Esophagus squamous epithelium (tissue), 4 donors: ENCODE results near the gene ZEB2.

ENCODE experiments used
- POLR2A ChIP-seq, 4 donors: fragments of 450-650 bp; IDR thresholded peaks; one replicate each; pipeline ENCODE4 v1.6.1; 2017; ENCODE audit warnings: antibody characterized with exemption in 4 of 4, mild to moderate bottlenecking in 4 of 4, moderate library complexity in 3 of 4
- TF ChIP-seq, protein P1 (sequence below), 6 experiments: fragments of 450-650 bp in 4 of 6; fragments of 200-600 bp in 2 of 6; sonication (generic) in 2 of 6; IDR thresholded peaks; one replicate each; pipeline ENCODE4 v1.5.1; 2016 to 2019; ENCODE audit warnings: antibody characterized with exemption in 6 of 6, mild to moderate bottlenecking in 4 of 6, moderate library complexity in 4 of 6

DNA sequence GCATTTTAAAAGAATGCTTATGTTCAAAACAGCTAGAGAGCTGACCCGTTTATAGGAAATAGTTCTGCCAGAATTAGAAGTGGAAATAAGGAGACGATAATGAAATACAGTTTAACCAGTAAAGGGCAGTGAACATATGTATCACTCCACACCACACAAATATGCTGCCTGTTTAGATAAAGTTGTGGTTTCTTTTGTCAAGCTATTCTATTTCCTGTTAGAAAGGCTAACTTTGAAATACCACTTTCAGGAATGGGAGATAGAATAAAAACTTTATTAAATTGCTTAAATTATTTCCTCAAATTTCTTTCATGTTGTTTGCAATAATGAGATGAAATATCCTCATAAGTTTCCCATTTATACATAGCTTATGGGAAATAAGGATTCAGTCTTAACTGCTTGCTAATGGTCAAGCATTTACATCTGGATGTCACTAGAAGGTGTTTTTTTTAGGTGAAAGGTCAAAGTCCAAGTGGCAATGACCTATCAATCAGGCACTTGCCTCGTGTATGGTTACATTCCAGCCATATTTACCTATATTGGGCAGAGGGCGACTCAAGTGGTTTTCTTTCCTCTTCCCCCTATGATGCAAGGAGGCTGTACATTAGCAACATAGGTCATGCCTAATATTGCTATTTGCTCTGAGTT lies 148.9 kb downstream of the ZEB2 start:
- no peak for TF ChIP-seq POLR2A (IDR thresholded peaks at IDR 0.05)
- TF ChIP-seq, protein P1, sequence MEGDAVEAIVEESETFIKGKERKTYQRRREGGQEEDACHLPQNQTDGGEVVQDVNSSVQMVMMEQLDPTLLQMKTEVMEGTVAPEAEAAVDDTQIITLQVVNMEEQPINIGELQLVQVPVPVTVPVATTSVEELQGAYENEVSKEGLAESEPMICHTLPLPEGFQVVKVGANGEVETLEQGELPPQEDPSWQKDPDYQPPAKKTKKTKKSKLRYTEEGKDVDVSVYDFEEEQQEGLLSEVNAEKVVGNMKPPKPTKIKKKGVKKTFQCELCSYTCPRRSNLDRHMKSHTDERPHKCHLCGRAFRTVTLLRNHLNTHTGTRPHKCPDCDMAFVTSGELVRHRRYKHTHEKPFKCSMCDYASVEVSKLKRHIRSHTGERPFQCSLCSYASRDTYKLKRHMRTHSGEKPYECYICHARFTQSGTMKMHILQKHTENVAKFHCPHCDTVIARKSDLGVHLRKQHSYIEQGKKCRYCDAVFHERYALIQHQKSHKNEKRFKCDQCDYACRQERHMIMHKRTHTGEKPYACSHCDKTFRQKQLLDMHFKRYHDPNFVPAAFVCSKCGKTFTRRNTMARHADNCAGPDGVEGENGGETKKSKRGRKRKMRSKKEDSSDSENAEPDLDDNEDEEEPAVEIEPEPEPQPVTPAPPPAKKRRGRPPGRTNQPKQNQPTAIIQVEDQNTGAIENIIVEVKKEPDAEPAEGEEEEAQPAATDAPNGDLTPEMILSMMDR (IDR thresholded peaks at IDR 0.05): no peak
